ENCODE measurements around the gene DOP1B. TPM values are rescaled to one million over a fixed set of nuclear protein-coding genes. Genes with fewer than 3 reads are reported as not detected.

Gene DOP1B
- polyA plus RNA-seq, 1 experiment: 8.5 TPM

- H3K27me3 ChIP-seq (ENCODE audit: control insufficient read depth, insufficient read depth, low read length): 0 out of 2 replicates have a peak, but pooled peaks cover 1% of the 10 kb centered on the region
- no peaks in the 10 kb centered on the region for H3K36me3 ChIP-seq (ENCODE audit: control insufficient read depth, insufficient read depth, low read length)
- POLR2A ChIA-PET: interaction anchor here (0.5 kb wide), 1 partner anchor 24 kb away, joined by 30 read pairs; no protein-coding TSS in a partner anchor
- DNase-seq (ENCODE audit: low read depth): no peak
- no peak for TF ChIP-seq CTCF (IDR thresholded peaks at IDR 0.05; ENCODE audit: insufficient read depth, low read depth, low read length)
- H3K4me3 ChIP-seq (ENCODE audit: low read depth, low read length): no peak overlapping the region
- CTCF ChIA-PET: interaction anchor here (1.4 to 3.3 kb wide), 3 partner anchors 10 to 28 kb away, joined by 3 to 32 read pairs (median 4); no protein-coding TSS in a partner anchor
These were observed 41.4 kb upstream of the DOP1B start for GRCh38 chr21:36115138-36115730.

- no peak for TF ChIP-seq CTCF (IDR thresholded peaks at IDR 0.05; ENCODE audit: insufficient read depth, low read depth, low read length)
- ChIA-PET POLR2A (no interaction called here), CTCF (interaction anchor here (0.7 to 2.2 kb wide), 3 partner anchors 9 to 46 kb away, joined by 3 to 7 read pairs (median 4); no protein-coding TSS in a partner anchor)
- Histone ChIP-seq H3K27me3 (ENCODE audit: control insufficient read depth, insufficient read depth, low read length) (no peaks in the 10 kb centered on the region), H3K4me3 (ENCODE audit: low read depth, low read length) (no peak overlapping the region), H3K36me3 (ENCODE audit: control insufficient read depth, insufficient read depth, low read length) (no peaks in the 10 kb centered on the region)
- DNase-seq (ENCODE audit: low read depth): no peak
These were observed 39.3 kb upstream of the DOP1B start for GRCh38 chr21:36117286-36117741.

- H3K36me3 ChIP-seq (ENCODE audit: control insufficient read depth, insufficient read depth, low read length): no peaks in the 10 kb centered on the region
- ChIA-PET CTCF (interaction anchor here (0.9 kb wide), 1 partner anchor 26 kb away, joined by 4 read pairs; no protein-coding TSS in a partner anchor), POLR2A (no interaction called here)
- peak; percentile 56 for DNase-seq (ENCODE audit: low read depth)
- no peaks in the 10 kb centered on the region for H3K27me3 ChIP-seq (ENCODE audit: control insufficient read depth, insufficient read depth, low read length)
- no peak for TF ChIP-seq CTCF (IDR thresholded peaks at IDR 0.05; ENCODE audit: insufficient read depth, low read depth, low read length)
- H3K4me3 ChIP-seq (ENCODE audit: low read depth, low read length): no peak overlapping the region
These were observed 36.2 kb upstream of the DOP1B start for GRCh38 chr21:36120304-36120888.

GRCh38 chr21:36122977-36123376 lies 33.6 kb upstream of the DOP1B start:
- POLR2A ChIA-PET: no interaction called here
- TF ChIP-seq CTCF (IDR thresholded peaks at IDR 0.05; ENCODE audit: insufficient read depth, low read depth, low read length): peak; percentile 40
- CTCF ChIA-PET: interaction anchor here (1.2 to 5.7 kb wide), 4 partner anchors 10 to 87 kb away, joined by 3 to 32 read pairs (median 6); no protein-coding TSS in a partner anchor
- H3K4me3 ChIP-seq (ENCODE audit: low read depth, low read length): no peak overlapping the region
- H3K27me3 ChIP-seq (ENCODE audit: control insufficient read depth, insufficient read depth, low read length): no peaks in the 10 kb centered on the region
- no peak for DNase-seq (ENCODE audit: low read depth)
- H3K36me3 ChIP-seq (ENCODE audit: control insufficient read depth, insufficient read depth, low read length): no peaks in the 10 kb centered on the region

- Histone ChIP-seq H3K36me3 (ENCODE audit: control insufficient read depth, insufficient read depth, low read length) (no peaks in the 10 kb centered on the region), H3K4me3 (ENCODE audit: low read depth, low read length) (no peak overlapping the region), H3K27me3 (ENCODE audit: control insufficient read depth, insufficient read depth, low read length) (no peaks in the 10 kb centered on the region)
- CTCF ChIA-PET: interaction anchor here (1.6 to 5.7 kb wide), 3 partner anchors 11 to 213 kb away, joined by 7 to 32 read pairs (median 7); no protein-coding TSS in a partner anchor
- no peak for DNase-seq (ENCODE audit: low read depth)
- no peak for TF ChIP-seq CTCF (IDR thresholded peaks at IDR 0.05; ENCODE audit: insufficient read depth, low read depth, low read length)
- POLR2A ChIA-PET: no interaction called here
These were observed 32.2 kb upstream of the DOP1B start for GRCh38 chr21:36124395-36124794.
